Neural cell (in vitro differentiated cells): ENCODE results near the gene HLCS.

ENCODE experiments used
- EP300 ChIP-seq: fragments of 450-650 bp; conservative IDR thresholded peaks from 2 replicates; pipeline ENCODE4 v1.6.1; 2014; ENCODE audit warnings: antibody characterized with exemption, mild to moderate bottlenecking, moderate library complexity; ENCODE audit not compliant: poor library complexity, severe bottlenecking
- EZH2 ChIP-seq: fragments of 200-600, 300-800 bp; shearing (Covaris generic), sonication (generic); IDR thresholded peaks from 2 replicates; pipeline ENCODE4 v1.6.1; 2014; ENCODE audit warnings: antibody characterized with exemption, low read length, borderline replicate concordance, mild to moderate bottlenecking; ENCODE audit not compliant: insufficient read depth, poor library complexity, severe bottlenecking
- MXI1 ChIP-seq: fragments of 450-650 bp; conservative IDR thresholded peaks from 2 replicates; pipeline ENCODE4 v1.6.1; 2014; ENCODE audit warnings: antibody characterized with exemption, mild to moderate bottlenecking; ENCODE audit not compliant: poor library complexity, severe bottlenecking
- POLR2AphosphoS5 ChIP-seq: IDR thresholded peaks from 2 replicates; pipeline ENCODE4 v1.6.1; 2012
- RAD21 ChIP-seq: fragments of 450-650 bp; conservative IDR thresholded peaks from 2 replicates; pipeline ENCODE4 v1.6.1; 2014; ENCODE audit warnings: antibody characterized with exemption, mild to moderate bottlenecking, moderate library complexity
- TAF1 ChIP-seq: IDR thresholded peaks from 2 replicates; pipeline ENCODE4 v1.6.1; 2012; ENCODE audit warnings: low read depth
- TF ChIP-seq, protein P1 (sequence below): fragments of 450-650 bp; IDR thresholded peaks from 2 replicates; pipeline ENCODE4 v1.5.1; 2014; ENCODE audit warnings: antibody characterized with exemption, mild to moderate bottlenecking, moderate library complexity; ENCODE audit not compliant: poor library complexity, severe bottlenecking
- TF ChIP-seq, protein P2 (sequence below): IDR thresholded peaks from 2 replicates; pipeline ENCODE4 v1.6.1; 2012; ENCODE audit warnings: borderline replicate concordance

DNA sequence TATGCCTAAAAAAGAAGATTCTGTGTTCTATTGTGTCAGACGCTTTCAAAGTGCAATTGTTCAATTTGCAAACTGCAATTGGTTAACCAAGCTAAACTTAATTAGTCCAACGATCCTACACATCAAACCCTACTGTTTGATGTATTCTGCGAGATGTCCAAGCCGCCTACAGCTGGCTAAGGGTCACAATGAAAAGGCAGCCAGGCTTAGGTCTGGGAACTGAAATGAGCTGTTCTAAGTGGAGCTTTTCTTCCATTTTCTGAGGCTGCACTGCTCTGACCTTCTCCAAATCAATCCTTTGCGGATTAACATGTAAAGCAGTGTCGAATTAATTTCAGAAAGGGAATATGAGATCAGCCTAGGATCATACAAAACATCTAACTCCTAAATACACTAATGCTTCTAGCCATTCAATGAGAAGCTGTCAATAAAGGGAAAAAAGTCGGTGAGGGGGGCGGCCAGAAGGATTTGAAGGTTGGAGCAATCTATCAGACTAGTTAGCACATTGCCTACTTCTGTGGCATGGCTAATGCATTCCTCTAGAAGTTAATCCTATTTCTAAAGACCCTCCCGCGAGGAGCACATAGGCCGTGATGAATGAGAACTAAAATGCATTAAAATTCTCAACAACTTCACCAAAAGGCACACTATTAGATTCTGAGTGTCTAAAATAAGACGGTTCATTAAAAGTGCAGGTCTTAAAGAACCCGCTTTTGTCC, 148.6 kb downstream of the HLCS start:
- TF ChIP-seq, protein P1, sequence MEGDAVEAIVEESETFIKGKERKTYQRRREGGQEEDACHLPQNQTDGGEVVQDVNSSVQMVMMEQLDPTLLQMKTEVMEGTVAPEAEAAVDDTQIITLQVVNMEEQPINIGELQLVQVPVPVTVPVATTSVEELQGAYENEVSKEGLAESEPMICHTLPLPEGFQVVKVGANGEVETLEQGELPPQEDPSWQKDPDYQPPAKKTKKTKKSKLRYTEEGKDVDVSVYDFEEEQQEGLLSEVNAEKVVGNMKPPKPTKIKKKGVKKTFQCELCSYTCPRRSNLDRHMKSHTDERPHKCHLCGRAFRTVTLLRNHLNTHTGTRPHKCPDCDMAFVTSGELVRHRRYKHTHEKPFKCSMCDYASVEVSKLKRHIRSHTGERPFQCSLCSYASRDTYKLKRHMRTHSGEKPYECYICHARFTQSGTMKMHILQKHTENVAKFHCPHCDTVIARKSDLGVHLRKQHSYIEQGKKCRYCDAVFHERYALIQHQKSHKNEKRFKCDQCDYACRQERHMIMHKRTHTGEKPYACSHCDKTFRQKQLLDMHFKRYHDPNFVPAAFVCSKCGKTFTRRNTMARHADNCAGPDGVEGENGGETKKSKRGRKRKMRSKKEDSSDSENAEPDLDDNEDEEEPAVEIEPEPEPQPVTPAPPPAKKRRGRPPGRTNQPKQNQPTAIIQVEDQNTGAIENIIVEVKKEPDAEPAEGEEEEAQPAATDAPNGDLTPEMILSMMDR, result no peak
- TF ChIP-seq, protein P2, sequence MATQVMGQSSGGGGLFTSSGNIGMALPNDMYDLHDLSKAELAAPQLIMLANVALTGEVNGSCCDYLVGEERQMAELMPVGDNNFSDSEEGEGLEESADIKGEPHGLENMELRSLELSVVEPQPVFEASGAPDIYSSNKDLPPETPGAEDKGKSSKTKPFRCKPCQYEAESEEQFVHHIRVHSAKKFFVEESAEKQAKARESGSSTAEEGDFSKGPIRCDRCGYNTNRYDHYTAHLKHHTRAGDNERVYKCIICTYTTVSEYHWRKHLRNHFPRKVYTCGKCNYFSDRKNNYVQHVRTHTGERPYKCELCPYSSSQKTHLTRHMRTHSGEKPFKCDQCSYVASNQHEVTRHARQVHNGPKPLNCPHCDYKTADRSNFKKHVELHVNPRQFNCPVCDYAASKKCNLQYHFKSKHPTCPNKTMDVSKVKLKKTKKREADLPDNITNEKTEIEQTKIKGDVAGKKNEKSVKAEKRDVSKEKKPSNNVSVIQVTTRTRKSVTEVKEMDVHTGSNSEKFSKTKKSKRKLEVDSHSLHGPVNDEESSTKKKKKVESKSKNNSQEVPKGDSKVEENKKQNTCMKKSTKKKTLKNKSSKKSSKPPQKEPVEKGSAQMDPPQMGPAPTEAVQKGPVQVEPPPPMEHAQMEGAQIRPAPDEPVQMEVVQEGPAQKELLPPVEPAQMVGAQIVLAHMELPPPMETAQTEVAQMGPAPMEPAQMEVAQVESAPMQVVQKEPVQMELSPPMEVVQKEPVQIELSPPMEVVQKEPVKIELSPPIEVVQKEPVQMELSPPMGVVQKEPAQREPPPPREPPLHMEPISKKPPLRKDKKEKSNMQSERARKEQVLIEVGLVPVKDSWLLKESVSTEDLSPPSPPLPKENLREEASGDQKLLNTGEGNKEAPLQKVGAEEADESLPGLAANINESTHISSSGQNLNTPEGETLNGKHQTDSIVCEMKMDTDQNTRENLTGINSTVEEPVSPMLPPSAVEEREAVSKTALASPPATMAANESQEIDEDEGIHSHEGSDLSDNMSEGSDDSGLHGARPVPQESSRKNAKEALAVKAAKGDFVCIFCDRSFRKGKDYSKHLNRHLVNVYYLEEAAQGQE, result no peak
- TF ChIP-seq EZH2 (no peak), POLR2AphosphoS5 (no peak), RAD21 (no peak), EP300 (no peak), MXI1 (no peak), TAF1 (no peak)
